GM18505 (cell line): Measurements from ENCODE around the gene LRRC70.
A peak's percentile ranks its signal among the peaks of the same experiment; 100 is the strongest.

Source experiments
- ATAC-seq: cut with Tn5 transposase; IDR thresholded peaks from one replicate; pipeline ENCODE4 v1.9.1; 2021; ENCODE audit not compliant: unreplicated experiment
- POLR2A ChIP-seq: IDR thresholded peaks from 4 replicates; pipeline ENCODE4 v1.6.1; 2011; ENCODE audit warnings: borderline replicate concordance; ENCODE audit not compliant: insufficient read depth, insufficient read length; ENCODE audit errors: extremely low read depth

Gene LRRC70

DNA sequence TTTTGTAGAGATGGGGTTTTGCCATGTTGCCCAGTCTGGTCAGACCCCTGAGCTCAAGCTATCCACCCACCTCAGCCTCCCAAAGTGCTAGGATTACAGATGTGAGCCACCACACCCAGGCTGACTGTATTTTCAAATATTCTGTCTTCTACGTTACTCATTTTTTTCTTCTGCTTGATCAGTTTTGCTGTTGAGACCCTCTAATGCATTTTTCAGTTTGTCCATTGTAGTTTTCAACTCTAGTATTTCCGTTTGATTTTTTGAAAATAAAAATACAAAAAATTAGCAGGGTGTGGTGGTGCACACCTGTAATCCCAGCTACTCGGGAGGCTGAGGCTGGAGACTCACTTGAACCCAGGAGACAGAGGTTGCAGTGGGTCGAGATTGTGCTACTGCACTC is 10.5 kb upstream of the LRRC70 start:
- TF ChIP-seq POLR2A = no peak
- no peak for ATAC-seq

DNA sequence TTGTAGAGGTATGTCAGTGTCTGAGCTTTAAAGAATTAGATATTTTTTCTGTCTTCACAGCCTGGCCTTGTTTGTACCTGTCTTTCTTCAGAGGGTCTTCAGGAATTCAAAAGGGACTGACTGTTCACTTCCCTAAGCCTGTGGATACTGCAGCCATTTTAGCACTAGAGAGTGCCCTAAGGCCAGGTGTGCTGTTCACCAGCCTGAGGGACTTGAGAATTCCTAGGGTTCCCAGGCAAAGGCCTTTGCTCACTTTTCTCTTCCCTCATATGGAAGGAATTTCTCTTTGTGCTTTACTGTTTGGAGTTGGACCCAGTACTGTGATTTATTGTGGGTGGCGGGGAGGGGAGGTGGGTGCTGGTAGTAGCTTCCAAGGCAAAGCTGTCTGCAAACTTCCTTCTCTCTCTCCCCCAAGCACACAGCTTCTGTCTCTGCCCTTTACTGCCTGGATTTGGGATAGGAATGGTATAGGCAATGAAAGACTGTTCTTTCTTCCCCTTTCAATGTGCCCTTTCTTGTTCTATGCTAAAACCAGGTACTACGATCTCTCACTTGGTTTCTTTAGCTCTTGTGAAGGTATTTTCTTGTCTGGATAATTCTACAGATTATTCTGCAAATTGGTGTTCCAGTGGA is 9.7 kb upstream of the LRRC70 start:
- TF ChIP-seq POLR2A = no peak
- ATAC-seq = no peak

DNA sequence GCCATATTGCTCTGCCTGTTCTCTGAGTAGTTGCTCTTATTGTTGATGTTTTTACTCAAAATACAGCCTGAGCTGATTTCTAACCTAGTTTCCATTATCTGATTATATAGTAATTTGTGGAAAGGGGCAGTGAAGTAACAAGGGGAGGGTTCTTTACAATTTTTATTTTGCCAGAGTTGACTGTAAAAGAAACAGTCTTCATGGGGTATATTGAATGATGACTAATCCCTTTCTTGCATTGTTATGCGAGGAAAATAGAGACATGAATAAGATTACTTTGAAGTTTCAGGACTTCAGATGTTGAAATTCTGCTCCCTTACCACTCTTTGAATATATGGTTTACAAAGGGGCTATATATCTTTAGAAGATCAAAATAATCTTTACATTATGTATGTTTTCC is 9.1 kb upstream of the LRRC70 start:
- TF ChIP-seq POLR2A = no peak
- ATAC-seq = no peak

DNA sequence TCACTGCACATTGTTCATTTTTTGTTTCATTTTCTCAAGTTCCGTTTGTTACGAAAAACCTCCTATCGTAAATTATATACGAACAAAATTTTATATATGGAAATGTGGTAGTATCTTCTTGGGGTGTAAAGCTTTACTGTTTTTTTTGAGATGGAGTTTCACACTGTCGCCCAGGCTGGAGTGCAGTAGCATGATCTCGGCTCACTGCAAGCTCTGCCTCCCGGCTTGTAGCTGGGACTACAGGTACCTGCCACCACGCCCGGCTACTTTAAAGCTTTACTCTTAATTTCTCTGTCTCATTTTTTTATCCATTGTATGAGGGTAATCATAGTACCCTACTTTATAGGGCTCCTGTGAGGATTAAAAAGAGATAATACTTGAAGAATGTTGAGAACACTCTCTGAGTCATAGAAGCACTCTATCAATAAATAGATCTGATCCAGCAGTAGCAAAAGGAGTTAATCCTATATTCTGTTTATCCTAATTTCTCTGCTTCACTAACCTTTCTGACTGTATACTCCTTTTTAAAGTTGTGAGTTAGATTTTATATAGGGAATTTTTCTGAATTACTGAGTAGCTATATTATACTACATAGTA is 5.6 kb upstream of the LRRC70 start:
- no peak for TF ChIP-seq POLR2A
- no peak for ATAC-seq

DNA sequence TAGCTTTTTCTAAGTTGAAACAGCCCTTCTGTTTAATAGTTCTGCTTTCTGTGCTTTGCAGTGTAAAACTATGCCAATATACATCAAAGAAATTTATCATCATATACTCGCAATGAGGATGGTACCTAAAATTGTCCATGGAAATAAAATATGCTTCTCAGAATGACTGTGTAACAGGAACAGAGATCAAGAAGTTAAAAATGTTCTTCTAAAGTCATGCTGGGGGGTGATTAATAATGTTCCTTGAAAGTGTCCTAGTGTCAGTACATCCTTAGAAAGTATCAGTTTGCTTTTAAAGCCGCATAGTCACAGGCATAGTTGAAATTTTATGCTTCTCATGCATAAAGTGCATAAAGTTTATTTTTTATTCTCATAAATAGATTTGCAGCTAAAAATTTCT is 4.0 kb upstream of the LRRC70 start:
- peak; percentile 56 for ATAC-seq
- no peak for TF ChIP-seq POLR2A

DNA sequence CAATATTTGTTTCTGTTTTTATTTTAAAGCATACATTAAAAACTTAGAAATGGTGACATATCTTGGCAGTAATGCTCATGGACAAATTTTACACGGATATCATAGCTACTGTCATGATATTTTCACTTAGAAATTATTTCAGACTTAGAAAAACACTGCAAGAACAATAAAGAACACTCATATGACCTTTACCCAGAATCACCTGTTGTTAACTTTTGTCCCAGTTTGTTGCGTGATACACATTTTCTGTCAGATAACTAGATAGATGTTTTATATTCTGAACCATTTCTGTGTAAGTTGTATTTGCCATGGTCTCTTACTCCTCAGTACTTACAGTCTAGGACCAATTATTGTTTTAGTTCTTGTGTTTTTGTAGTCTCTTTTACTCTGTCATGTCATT is 3.6 kb upstream of the LRRC70 start:
- no peak for TF ChIP-seq POLR2A
- ATAC-seq = no peak

DNA sequence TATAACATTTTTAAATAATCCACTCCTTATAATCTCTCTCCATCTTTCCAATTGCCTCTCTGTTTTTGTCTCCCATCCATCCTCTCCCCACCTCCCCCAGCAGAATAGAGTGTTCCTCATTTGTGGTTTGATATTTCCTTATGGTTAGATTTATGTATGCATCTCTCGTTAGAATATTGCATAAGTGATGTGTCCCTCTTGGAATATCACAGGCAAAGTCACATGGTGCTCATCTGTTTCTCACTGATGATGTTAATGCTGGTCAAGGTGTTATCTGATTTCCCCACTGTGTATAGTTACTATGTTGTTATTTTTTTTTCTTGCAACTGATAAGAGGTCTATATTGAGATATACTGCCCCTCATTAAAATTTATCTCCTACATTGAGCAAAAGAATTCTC is 3.1 kb upstream of the LRRC70 start:
- ATAC-seq = no peak
- TF ChIP-seq POLR2A = no peak

DNA sequence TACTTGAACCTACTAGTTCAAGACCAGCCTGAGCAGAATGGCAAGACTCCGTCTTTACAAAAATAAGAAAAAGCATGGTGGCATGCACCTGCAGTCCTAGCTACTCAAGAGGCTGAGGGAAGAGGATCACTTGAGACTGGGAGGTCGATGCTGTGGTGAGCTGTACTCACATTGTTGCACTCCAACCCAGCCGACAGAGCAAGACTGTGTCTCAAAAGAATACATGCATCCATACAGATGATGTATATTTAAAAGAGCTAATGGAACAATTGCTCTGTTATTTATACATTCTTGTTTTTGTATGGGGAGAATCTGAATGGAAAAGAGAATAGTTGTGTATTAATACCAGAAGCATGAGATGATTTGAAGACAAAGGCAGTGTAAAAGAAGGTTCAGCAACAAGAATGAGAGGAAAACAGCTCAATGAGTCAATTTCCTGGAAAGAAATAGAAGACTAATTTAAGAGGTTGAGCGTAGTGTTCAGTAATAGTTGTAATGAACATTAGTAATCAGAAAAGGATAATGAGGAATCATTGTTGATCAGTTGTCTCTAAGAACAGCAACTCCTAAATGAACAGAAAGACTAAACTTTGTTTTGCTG is 1.9 kb upstream of the LRRC70 start:
- ATAC-seq = no peak
- no peak for TF ChIP-seq POLR2A

DNA sequence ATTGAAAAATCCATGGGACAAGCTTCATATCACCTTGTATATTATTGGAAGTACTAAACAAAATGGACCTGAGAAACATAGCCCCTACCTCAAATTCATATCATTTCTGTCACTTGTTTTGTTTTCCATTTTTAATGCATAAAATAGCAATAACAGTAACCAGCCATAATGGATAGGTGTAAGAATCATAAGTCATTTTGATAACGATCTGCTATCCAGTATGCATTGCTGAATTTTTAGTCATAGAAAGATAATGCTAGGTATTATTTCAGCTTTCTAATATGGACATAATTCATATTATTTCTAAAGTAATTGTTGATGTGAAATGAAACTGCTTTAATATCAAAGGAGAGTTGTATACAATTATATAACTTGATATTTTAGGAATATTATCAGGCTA is 1.1 kb upstream of the LRRC70 start:
- ATAC-seq = no peak
- no peak for TF ChIP-seq POLR2A

DNA sequence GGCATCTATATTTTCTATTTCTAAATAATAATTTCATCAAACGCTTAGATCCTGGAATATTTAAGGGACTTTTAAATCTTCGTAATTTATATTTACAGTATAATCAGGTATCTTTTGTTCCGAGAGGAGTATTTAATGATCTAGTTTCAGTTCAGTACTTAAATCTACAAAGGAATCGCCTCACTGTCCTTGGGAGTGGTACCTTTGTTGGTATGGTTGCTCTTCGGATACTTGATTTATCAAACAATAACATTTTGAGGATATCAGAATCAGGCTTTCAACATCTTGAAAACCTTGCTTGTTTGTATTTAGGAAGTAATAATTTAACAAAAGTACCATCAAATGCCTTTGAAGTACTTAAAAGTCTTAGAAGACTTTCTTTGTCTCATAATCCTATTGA is 1.1 kb downstream of the LRRC70 start:
- no peak for ATAC-seq
- no peak for TF ChIP-seq POLR2A

DNA sequence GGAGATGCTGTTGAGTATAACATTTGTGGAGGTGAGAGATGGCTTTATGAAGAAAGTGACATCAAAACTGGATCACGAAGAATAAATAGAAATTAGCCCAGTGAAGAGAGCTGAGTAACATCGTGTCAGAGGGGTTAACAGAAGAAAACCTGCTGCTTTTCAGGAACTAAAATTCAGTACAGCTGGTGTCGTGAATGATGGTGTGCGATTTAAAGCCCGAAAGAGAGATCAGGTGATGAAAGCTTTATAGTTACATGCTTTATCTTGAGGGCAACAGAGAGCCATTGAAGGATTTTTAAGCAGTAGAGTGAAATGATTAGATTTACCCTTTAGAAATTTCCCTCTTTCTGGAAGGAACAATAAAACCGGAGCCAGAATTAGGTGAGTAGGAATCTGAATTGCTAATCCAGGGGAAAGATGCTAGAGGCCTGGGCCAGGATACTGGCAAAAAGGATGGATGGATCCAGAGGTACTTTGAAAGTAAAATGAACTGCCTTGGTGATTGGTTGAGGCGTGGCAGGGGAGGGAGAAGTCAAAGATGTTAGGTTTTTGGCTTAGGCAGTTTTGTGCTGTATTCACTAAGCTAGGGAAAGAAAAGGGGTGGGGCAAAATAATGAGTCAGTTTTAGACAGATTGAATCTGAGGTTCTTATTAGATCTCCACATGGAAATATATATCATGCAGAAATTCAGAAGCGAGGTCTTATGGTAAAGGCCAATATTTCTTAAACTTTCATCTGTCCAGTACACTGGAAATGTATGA is 3.4 kb downstream of the LRRC70 start:
- no peak for TF ChIP-seq POLR2A
- ATAC-seq = no peak

DNA sequence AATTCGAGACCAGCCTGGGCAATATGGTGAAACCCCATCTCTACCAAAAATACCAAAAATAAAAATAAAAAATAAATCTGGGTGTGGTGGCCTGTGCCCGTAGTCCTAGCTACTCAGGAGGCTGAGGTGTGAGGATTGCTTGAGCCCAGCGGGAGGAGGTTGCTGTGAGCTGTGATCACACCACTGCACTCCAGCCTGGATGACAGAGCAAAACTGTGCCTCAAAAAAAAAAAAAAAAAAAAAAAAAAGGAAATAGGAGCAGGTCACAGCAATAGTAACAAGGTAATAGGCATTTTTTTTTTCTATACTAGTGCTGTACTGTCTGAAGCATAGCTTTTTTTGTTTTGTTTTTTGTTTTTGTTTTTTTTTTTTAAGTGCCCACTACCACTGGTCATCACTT is 5.8 kb downstream of the LRRC70 start:
- ATAC-seq = no peak
- TF ChIP-seq POLR2A = no peak

DNA sequence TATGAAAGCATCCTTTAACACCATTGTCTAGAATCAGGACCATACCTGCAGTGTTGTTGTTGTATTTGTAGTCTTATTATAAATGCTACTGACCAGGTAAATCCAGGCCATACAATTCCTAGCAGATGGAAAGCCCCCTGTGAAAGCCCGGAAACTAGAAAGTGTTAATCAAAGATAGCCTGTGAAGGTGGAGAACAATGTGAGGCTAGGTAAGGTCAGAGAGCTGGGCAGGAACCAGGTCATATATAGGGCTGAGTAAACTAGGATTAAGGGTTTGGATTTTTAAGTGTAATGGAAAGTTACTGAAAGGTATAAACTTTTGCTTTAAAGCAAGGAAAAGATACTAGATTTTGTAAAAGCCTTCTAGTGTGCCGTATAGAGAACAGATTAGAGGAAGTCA is 6.7 kb downstream of the LRRC70 start:
- no peak for TF ChIP-seq POLR2A
- no peak for ATAC-seq

DNA sequence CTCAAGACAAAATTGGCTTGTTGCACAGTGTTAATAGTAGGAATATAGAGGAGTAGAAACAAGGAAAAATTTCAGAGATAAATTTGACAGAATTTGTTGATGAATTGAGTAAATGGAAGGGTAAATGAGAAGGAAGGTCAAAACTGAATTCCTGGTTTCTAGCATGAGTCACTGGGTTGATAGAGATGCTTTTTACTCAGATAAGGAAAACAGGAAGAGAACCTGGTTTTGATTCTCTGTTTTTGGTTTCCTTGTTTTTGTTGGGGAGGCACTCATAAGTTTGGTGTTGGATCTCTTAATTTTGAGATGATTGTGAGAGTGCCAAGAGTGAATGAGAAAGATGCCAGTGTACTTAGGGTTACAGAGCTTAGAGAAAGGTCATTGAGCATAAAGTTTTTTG is 7.1 kb downstream of the LRRC70 start:
- ATAC-seq = no peak
- TF ChIP-seq POLR2A = no peak
